NCI-H748 treated with DMSO at 0.1 percent for 48 hours (cell line): ENCODE measurements around the gene SH2B3.
"Not testable (repeated sequence)": the region's sequence is repeated elsewhere in the genome, so short reads cannot be mapped to it uniquely, and the experiment has no call there.

Experiments
- DNase-seq: peaks from one replicate; lab custom pipeline; 2025; lab: John Stamatoyannopoulos, UW

Gene SH2B3

GRCh38 chr12:111387747-111388323, 17.9 kb upstream of the SH2B3 start:
- DNase-seq, result no peak

DNA sequence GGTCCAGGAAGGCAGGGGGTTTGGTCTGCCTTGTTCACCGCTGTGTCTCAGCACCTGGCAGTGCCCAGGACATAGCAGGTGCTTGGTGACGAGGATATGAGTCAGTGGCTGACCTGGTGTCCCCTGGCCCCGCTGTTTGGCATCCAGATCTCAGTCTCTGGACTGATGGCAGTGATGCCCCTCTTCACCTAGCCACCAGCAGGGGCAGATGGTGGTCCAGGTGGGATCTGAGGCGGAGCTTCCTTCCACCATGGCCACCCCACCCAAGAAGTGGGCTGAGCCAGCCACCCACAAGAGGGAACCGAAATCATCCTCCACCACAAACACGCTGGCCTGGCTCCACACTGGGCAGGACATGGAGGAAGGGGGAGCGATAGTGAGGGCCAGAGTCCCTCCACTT, 16.1 kb upstream of the SH2B3 start:
- no peak for DNase-seq

- no peak for DNase-seq
Measured at GRCh38 chr12:111390910-111391309, 14.8 kb upstream of the SH2B3 start.

DNA sequence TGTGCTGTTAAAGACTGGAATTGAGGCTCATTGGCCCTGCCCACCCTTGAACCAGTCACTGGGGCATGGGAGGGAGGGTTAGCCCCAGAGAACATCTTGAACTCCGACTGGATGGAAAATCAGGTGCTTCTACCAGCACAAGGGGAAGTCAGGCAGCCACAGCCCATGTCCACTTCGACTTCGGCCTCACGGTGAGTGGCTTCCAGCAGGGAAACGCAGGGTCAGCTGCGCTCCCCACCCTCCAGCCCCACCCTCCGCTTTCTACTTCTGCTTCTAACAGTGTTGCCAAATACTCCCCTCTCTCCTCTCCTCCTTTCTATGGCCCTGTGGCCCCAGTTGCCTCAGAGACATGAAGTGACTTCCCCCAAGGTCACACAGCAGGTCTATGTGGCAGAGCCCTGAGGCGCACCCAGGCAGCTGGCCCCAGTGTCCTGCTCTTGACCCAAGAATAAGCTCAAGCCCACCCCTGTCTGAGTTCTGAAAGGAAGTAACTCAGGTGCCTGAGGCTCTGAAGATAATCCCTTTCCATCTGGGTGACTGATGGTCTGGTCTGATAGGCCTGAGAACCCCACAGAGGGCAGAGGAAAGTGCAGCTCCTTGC, 11.9 kb upstream of the SH2B3 start:
- no peak for DNase-seq

GRCh38 chr12:111394480-111394879, 11.2 kb upstream of the SH2B3 start:
- no peak for DNase-seq

GRCh38 chr12:111395336-111396187, 10.2 kb upstream of the SH2B3 start:
- DNase-seq, result no peak

GRCh38 chr12:111396271-111396670, 9.5 kb upstream of the SH2B3 start:
- DNase-seq, result not testable (repeated sequence)

DNA sequence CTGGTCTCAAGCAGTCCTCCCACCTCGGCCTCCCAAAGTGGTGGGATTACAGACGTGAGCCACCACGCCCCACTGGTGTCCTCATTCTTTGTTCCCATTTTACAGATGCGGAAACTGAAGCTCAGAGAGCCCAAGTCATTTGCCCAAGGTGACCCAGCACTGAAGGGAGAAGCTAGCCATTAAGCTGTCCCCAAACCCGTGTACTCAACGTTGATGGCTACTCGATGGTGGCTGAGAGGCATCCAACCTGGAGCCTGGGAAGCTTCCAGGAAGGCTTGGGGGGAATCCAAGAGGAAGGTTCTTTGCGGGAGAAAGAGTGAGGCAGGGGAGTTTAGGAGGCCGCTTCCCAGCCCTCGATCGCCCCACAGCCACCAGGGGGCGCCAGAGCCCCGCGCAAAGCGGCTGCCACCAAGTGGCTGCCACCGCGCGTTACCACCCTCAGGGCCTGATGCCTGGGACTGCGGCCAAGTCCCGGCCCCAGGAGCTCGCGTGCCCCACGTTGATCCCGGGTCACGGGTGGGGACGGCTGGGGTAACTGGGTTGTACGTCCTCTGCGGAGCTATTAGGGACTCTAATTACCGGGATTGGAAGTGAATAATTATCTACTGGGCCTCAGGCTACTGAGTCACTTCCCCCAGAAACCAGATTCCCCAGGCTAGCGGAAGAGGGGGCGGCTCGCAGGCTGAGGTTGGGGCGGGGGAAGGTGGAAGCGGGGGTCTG, 8.8 kb upstream of the SH2B3 start:
- peak; percentile 24 for DNase-seq

DNA sequence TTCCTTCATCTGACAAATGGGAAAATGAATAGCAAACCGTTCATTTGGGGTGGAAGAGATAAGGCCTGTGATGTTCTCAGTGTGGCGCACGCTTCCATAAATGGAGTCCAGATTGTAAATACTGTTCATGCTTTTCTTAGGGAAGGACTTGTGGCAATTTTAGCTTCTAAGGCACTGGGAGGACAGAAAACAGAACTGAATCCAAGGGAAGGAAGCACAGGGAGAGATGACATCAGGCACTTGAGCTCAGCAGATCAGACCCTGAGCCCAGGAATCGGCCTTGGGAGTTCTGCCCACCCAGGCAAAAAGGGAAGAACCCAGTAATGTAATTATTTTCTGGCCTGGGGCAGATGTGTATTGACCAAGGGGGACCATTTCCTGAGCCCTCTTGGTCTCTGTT, 7.2 kb upstream of the SH2B3 start:
- DNase-seq, result no peak

- DNase-seq, result not testable (repeated sequence)
Measured at GRCh38 chr12:111399741-111400404, 5.8 kb upstream of the SH2B3 start.

GRCh38 chr12:111401167-111401605, 4.5 kb upstream of the SH2B3 start:
- DNase-seq, result no peak

DNA sequence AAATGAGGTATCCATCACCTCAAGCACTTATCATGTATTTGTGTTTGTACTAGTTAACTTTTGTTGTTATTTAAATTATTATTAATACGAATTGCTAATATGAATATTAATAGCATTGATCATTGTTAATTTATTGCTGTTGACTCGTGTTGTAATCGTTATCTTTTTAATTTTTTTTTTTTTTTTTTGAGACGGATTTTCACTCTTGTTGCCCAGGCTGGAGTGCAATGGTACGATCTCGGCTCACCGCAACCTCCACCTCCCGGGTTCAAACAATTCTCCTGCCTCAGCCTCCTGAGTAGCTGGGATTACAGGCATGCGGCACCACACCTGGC, 3.3 kb upstream of the SH2B3 start:
- not testable (repeated sequence) for DNase-seq

DNA sequence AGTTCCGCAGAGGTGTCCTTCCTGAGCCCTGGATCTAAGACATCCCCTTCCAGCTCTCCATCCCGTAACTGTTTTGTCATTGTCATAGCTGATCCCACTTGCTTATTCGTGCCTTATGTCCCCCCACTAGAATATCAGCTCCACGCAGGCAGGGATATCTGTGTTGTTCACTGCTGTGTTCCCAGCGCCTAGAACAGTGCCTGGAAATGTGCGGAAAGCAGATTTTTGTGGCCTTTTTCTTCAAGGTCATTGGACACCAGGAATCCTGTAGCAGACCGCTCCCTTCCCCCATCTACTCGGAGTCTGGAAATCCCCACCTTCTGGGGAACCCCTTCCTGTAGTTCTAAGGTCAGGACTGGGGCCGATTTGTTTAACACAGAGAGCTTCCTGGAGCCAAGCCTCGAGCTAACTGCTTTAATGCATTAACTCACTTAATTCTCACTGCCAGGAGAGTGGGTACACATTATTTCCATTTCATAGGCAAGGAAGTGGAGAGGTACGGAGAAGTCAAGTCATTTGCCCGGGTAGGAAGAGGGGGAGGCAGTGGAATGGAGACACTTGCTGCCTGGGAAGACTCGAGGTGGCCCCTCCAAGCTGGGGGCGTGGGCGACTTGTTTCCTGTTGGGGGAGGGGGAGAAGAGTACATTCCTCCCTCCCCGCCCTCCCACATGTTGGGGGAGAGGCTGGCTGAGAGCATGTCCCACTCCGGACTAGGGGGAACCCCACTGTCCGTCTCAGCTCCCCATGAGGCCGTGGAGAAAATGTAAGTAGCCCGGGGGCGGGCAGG, 1.2 kb upstream of the SH2B3 start:
- DNase-seq, result no peak

GRCh38 chr12:111405149-111405858, 419 bp upstream of the SH2B3 start:
- DNase-seq, result peak; percentile 91

- no peak for DNase-seq
Measured at GRCh38 chr12:111406474-111407376, 1.0 kb downstream of the SH2B3 start.

DNA sequence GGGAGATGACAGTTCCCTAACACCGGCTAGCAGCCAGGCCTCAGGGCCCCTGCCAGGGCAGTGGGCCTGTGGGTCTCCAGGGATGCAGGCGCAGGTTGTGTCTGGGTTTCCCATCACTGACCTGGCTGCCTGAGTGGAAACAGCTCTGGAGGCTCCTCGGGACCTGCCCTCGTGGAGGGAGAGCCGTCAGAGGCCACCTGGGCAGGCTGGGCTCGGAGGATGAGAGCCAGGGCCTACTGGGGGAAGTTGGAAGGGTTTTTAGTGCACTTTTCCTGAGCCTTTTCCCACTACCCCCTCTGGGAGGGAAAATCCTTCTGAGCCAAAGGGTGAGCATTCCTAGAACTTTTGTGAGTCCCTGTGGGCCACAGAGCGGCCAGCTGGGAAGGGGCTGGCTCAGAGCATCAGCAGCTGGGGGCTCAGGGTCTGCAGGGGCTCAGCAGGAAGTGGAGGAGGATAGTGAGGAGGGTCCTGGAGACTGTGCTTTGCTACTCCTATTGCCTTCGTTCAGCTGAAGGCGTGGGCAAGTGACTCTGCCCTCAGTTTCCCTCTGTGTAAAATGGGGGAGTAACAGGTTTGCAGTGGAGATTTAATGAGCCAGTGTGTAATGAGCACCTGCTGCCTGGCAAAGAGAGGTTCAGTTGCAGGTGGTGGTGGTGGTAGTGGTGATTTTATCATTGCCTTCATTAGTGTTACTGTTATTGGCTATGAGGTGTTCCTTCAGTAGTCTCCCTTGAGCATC, 1.8 kb downstream of the SH2B3 start:
- DNase-seq, result no peak

DNA sequence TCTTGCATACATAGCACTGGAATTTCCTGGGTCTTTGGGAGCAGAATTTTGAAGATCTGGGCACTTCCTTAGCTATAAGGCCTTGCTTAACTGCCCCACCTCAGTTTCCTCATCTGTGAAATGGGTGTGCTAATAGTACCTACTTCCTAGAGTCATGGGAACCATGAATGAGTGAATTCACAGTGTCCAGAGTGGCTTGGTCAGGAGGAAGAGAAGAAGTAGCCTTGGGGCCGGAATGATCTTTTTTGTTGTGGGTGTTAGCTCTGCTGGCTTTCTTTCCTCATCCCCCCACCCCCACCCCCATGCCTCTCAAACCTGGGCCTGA, 2.4 kb downstream of the SH2B3 start:
- DNase-seq, result no peak

DNA sequence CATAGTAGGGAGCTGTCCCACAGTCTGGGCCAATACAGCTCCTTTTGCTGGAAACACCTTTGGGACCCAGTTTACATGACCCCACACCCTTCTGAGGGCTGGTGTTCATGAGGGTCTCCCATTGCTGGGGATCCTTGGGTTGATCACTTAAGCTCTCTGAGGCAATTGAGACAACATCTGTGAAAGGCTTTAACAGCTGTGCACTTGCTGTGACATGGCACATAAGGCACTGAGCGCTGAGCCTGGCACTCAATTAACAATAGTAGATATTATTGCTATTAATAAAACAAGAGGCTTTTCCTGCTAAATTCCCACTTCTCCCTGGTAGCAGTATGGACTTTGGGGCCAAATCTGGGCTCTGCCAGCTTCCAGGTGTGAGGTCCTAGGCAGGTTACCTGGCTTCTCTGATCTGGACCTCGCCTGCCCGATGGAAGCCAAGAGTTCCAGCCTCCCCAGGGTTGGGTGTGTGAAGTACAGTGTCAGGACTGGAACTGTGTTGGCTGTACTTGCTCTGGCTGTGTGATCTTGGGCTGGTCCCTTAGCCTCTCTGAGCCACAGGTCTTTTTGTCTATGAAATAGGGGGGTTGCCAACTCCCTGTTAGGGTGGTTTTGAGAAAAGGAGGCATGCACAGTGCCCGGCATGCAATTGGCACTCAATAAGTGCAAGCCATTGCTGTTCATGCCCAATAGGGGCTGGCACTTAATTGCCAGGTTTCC, 3.1 kb downstream of the SH2B3 start:
- DNase-seq, result no peak
